ENCODE measurements around the gene SHB.
A peak's percentile ranks its signal among the peaks of the same experiment; 100 is the strongest.

SHB gene

DNA sequence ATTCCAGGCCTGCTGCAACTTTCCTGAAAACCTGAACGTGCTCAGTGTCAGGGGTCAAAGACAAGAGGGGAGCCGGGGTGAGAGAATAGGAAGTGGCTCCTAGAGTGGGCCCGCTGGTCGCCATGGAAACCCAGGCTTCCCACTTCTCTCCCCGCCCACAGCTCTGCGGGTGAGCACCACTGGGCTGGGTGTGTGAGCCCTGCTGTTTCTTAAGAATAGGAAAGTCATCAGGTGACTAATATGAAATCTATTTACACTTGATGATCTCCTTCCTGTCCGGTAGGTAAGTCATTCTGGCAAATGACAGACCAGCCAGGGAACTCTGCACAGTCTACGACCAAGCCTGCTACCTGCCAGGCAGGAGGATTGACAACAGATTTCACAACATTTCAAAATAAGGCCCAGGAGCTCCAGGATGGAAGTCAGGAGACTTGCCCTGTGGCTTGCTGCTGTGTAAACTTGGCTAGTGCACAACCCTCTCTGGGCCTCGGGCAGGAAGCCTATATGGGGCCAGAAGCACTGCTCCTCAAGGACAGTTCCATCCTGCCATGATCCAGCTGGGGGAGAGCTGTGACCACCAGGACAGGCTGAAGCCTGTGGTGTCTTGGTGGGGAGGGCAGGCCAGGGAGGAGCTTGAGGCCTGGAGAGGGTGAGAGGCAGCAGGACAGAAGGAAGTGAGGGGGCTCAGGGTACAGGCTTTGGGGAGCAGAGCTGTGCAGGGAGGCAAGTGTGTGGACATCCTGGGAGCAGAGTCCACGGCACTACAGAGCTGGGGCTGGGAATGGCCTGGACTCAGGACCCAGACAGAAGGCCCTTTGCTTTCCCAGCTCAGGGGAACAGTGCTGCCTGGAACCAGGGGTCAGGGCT lies 60.6 kb downstream of the SHB start:
- DNase-seq (ENCODE audit: low spot score), result peak; percentile 76

DNA sequence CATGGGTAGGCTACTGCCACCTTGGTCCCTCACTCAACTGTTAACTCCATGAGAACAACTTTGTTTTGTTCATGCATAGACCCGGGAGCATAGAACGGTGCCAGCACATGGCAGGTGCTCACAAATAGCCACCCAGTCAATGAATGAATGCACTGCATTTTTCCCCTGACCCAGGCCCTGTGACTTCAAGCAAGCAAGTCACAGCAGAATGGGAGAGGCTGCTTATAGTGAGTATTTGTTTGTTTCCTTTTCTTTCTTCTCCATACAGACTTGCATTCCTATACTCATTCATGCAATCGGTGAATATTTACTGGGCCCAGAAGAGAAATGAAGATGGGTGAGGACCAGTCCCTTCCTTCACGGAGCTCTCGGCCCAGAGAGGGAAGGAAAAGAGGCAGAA lies 62.0 kb downstream of the SHB start:
- DNase-seq (ENCODE audit: low spot score), result no peak

DNA sequence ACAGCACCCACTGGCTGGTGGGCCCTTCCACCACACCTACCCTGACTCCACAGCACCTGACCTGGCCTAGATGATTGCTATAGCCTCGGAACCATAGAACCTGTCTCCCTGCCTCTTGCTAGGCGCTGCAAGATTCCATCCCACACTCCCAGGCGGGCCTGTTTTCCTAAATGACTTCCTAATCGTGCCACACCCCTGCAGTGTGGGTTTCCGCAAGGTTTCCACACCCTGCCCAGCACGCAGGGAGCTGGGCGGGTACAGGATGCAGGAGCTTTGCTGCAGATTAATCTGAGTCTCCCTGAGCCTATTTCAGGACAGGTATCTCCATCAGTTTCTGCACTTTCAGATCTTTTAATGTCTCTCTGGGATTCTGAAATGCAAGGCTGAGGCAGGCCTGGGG lies 62.9 kb downstream of the SHB start:
- DNase-seq (ENCODE audit: low spot score), result no peak

DNA sequence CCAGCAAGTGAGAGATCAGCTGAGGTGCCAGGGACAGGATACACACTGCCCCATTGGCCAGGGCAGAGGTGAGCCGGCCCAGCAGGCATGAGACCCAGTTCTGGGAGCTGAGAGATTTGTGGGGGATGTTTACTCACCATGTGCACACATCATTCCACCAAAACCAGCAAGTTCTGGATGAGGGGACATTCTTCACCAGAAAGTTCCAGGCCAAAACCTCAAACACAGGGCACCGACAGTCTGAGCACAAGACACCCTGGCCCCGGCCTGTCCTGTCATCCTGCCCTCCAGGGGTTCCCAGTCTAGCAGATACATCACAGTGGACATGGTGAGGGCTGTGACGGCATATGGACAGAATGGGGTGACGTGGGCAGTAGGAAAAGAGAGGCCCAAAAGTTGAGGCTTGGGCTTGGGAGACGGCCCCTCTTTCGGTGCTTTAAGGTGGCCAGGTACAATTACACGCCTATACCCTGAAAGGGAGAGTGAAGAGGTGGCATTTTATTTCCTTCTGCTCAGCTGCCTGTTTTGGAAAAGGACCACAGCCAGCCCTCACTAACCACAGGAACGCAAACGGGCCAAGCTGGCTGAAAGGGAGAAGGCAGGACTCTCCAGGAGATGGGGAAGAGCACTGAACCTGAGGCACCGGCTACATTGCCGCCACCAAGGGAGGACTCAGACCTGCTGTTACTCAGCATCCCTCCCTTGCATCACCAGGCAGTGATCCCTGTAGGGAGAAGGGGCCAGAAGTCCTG lies 64.0 kb downstream of the SHB start:
- DNase-seq (ENCODE audit: low spot score), result peak; percentile 41

DNA sequence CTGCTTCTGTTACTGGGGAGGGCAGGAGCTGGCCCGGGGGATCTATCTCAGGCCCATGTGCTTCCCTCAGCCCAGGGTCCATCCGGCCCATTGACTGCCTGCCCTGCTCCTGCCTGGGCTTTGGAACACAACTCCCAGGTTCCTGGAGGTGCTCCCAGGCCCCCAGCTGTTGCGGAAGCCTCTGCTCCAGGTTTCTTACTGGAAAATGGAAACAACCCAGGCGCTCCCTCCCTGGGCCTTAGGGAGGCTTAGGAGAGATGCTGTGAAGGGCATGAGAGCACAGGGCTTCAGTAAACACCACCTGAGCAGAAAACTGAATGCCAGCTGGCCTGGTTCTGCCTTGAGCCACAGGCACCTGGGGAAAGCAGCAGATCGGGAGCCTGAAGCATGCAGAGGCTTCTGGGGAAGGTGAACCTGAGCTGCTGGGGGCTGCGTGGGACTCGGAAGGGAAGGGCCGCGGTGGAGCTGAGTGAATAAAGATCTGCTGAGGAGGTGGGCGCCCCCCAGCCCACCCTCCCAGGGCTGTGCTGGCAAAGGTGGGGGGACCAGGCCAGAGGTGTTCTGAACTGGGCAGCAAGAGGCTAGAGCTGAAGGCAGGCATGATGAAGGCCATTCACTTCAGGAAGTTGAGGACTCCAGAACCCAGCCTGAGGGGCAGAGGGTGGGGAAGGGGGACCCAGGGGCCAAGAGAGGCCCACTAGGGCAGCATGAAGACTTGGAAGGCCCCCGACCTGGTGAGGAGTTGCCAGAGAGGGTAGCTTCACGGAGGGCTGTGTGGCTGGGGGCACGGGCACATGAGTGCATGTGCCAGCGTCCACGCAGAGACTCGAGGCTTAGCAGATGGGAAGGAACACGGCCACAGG lies 64.8 kb downstream of the SHB start:
- DNase-seq (ENCODE audit: low spot score), result no peak

DNA sequence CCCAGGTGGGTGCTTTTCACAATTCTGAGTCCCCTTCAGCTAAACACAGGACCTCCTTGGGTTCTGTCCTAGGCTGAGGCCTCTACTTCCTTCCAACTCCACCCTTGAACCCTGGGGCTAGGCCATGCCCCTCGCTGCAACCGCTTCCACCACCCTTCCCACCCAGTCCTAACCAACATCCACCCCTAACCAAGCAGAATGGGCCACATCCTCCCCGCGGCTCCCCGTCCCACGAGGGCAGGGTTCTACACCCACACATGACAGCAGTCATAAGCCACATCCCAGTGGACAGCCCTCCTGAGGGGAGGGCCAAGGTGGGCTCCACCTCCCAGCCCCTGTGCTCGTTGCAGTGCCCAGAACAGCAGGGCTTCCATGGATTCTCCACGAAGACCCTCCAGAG lies 65.8 kb downstream of the SHB start:
- DNase-seq (ENCODE audit: low spot score), result no peak

DNA sequence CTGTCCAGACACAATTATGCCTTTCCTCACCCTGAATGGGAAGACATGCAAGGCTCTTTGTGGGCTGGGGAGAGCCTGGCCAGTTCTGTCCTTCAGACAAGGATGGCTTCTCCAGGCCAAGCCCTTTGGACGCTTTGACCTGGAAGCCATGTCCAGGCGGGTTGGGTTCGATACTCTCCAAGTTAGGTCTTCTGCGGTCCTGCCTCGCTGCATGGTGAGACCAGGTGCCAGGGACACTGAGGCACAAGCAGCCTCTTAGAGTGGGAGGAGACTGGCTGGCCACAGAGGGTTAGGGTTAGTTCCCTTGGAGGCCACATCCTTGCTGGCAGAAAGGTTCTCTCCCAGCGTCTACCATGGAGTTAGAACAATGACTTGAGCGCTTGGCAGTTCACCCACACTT lies 67.6 kb downstream of the SHB start:
- no peak for DNase-seq (ENCODE audit: low spot score)

DNA sequence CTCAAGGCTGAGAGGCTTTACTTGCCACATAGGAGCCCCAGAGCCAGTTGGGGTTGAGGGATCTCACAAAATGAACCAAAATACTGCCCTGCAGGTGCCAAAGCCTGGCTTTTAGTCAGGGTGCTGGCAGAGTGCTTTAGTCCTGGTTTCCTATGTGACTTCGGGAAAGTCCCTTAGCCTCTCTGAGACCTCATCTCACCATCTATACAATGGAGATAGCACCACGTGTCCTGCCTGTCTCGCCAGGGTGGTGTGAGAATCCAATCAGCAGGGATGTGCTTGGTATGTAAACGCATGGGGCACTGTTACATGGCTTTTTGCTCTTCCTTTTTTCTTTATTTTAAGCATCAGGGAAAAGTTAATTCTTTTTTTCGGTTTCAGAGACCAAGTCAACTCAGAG lies 68.3 kb downstream of the SHB start:
- DNase-seq (ENCODE audit: low spot score), result no peak

DNA sequence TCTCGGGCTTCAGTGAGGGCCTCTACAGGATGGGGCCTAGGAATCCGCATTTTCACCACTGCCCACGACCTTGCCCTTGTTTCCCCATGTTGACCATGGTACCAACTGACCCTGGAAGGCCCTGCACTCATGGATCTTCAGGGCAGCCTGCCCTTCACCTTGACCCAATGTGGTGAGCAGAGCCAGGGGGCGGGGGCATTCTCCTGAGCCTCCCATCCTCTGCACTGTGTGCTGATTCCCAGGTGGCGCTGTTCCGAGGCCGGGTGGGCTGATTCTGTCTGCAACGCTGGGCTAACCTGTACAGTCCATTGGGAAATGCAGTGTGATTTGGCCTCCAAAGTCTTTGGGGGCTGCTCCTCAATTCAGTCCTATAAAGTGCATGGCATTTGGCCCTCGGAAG lies 68.7 kb downstream of the SHB start:
- DNase-seq (ENCODE audit: low spot score), result no peak

DNA sequence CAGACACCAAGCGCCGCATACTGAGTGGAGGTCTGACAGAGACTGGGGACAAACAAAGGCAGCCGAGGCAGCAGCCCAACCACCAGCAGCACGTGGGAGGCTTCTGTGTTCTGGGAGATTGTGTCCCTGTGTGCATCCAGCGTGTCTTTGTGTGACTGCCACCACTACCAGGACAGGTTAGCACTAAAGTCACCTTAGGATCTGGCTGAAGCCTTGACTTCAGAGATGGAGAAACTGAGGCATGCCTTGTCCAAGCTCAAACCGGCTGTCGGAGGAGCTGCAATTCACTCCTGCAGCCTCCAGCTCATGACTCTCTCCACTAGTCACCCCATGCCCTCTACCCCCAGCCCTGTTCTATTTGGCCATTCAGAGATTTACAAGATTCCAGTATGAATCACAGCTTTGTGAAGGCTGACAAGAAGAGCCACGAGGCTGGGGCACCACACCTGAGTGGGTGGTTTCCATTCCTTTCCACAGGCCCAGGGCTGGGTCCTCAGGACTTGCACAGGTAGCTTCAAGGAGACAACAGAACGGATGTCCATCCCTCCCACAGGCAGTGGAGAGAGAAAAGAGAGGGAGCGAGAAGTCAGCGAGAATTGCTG lies 69.3 kb downstream of the SHB start:
- DNase-seq (ENCODE audit: low spot score), result no peak

DNA sequence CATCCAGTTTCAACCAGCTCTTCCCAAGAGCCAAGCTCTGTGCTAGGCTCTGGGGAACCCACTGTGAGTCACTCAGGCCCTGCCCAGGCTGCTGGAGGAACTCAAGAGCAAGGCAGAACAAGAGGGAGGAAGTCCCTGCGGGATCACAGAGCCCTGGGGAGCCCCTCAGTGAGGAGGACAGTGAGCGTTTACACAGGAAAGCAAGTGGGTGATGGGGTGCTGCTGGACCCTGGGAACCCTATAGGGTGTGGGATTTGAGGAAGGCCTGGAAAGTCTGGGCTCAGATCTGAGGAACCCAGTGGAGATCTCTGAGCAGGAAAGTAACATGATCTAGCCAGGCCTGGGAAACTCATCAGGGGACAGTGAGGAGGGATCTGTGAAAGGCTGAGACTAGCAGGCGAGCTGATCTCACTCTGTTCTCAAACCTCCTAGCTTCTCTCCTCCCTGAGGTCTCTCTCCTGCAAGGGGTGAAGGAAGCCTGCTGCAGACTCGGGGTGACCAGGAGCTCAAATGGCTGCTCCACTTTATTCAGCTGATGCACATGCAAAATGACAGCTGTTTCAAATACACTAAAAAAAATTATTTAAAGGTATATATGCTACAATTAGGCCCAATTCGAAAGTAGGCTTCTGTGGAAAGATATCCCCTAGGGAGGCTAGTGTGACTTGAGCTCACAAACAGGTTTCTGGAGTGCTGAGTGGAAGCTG lies 70.0 kb downstream of the SHB start:
- no peak for DNase-seq (ENCODE audit: low spot score)

DNA sequence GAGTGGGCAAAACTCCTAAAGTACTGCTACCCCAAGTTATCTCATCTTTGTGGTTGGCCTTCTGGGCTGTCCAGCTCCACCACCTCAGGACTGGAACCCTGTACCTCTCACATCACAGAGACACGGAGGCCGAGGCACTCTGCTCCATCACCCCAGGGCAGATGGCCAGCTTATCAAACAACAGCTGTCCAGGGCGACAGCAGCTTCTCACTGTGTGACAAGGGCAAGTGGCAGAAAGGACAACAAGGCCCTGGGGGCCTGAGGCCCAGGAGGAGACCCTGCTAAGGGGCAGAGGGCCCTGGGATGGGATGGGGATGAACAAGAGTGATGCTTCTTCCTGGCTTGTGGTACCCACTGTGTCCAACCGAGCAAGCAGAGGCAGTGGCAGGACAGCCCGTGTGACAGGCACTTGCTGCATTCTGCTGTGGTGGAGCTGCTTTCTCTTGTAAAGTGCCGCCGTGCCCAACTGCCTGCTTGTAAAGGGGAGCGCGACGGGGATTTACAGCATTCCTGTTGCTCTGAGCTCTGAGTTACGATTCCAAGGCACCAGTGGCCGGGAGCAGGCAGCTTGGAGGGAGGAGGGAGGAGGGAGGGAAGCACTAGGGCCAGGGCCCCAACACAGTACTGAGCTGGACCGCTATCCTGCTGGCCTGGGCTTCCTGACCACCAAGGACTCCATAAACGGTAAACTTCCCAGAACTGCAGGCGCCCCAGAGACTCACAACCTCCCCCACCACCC lies 71.2 kb downstream of the SHB start:
- no peak for DNase-seq (ENCODE audit: low spot score)

DNA sequence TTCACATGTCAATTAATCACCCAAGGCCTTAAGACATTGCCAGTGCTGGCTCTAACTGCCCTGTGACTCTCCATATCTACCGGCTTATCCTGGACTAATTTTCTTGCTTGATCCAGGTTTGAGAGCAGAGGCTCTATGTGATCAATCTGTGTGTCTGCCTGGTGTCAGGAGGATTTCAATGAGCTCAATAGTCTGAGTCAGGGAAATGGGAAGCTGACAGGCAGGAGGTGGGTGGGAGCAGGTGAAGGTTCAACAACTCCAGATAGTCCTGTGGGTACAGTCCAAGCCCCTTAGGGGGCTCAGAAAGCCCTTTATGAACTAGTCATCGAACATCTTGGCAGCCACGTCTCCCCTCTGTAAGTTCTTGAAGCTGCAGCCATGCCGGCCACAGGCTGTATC lies 72.2 kb downstream of the SHB start:
- no peak for DNase-seq (ENCODE audit: low spot score)

DNA sequence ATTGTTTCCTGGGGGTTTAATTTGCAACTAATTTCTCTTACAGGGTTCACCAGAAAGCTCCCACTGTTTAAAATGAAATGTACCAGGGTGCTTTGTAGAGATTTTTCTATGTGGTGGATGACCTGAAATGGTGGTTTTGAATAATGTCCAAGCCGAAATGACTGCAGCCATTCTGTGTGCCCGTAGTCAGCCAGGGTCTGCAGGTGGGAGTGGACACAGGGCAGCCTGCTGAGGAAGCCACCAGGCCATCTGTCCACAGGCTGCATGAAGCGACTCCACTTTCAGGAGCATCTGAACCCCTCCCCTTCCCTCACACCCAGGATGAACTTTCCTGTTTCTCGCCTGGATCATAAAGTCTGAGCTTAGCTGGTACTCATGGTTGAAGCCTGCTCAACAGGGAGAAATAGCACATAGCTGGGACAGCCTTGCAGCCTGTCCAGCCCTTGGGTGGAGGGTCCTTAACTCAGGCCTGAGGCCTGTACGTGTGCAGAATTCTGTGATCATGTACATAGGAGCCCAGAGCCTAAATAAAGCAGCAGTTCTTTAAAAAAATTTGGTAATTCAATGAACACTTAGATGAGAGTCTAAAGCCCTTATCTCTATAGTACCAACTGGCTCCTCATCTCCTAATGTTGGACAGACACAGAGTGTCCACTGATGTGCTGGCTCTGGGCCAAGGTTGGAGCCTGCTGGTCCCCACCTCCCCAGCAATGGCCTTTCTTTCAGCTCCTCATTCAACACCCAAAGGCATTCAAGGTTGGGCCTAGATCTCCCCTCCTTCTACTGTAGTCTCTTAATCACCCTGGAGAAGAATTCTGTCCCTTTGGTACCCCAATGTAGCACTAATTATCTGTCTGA lies 72.8 kb downstream of the SHB start:
- no peak for DNase-seq (ENCODE audit: low spot score)

DNA sequence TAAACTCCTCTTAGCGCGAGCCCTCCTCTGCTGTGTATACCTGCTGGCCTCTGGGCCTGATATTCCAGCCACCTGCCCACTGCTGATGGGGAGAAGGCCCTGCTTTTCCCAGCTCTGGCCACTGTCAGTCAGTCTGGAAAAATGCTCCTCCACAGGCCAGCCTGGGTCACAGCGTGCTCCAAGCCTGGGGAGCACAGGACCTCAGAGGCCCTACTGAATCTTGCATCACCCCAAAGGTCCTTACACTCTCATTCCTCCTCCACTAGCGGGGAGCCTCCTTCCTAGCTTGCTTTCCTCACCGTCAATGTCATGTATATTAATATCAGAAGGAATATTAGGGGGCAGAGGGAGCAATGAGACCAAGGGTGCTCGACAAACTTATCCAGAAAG lies 73.7 kb downstream of the SHB start:
- no peak for DNase-seq (ENCODE audit: low spot score)

DNA sequence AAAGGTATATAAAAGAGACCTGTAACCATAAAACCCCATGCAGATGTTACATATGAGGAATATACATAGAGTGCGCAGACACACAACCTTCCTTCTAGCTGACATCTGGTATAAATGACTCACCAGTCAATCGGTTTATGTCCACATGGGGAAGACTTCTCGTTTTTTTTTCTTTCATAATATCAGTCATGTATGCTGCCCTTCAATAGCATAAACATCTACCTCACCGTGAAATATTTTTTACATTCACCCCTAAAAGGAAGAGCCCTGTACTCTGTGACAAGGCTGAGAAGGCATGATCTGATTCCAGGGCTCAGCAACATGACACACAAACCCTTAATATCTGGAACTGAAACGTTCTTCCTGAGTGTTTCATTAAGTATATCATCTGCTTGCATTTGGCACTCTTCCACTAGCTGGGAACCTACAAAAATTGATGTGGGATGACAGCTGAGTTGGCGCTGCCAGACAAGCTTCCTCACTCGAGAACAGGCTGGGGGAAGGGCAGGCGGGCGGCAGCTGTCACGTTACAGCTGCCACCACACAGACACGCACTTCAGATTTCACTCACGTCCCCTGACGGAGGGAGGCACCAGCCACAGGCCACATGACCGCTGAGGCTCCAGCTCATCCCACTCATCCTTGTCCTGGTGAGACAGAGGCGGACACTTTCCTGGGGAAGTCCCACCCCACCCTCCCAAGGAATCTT lies 74.2 kb downstream of the SHB start:
- DNase-seq (ENCODE audit: low spot score), result peak; percentile 68

DNA sequence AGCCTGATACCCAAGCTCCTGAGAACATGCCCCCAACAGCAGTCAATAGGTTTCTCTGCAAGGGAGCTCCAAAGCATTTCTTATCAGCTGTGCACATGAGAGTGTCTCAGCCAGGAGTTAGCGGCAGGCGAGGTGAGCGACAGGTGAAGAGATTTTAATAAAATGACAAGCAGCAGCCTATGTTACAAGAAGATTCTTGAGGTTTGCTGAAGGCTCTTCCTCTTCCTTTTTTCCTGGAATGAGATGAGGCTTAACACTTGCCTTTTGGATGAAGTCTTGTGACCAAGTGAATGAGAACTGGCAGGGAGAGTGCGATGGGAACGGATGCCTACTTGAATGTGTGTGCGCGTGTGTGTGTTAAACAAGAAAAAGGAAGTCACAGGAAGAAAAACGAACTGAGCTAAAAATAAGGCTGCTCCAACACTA lies 76.1 kb downstream of the SHB start:
- DNase-seq (ENCODE audit: low spot score), result no peak

DNA sequence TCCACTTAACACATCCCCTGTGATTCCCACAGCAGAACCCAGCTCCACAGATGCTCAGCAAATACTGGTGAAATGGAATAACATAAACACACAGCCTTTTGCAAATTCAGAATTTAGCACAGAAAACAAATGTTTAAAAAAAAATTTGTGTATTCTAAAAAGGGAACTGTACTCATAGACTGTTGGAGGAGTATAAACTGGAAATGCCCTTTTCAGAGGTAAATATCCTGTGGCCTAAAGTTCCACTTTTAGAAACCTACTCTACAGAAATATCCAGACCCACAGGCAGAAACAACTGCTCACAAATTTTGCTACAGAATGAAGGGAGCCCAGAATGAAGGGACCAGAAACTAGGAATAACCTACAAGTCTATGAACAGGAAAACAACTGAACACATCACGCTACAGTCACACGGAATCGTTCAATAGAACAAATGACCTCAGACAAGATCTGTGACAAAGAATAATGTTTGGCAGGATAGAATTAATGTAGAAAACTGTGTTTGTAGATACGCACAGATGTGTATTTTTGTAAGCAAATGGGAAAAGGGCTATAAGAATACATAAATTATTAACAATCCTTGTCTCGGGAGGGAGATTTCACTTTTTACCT lies 78.5 kb downstream of the SHB start:
- no peak for DNase-seq (ENCODE audit: low spot score)

DNA sequence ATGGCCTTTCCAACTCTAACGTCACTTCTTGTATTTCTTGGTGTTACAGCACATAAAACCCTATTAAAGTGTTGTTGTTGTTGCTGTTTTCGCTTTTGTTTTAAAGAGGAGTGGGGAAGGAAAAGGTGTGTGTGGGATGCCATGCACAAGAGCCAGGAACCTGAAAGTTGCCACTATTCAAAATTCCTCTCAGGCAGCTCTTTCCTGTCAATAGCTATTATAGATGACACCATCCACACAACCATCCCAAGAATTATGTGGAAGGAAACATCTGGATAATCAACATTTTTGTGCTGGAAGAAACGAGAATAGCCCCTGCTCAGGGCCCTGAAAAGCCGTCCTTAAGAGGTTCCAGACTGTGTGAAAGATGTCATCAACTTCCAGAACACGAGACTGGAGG lies 79.3 kb downstream of the SHB start:
- no peak for DNase-seq (ENCODE audit: low spot score)

Data from AG08396 (cell line).